ENCODE results near the gene GRM3. TPM values are rescaled to one million over a fixed set of nuclear protein-coding genes. Genes with fewer than 3 reads are reported as not detected.

The GRM3 gene
- total RNA-seq, 2 experiments from 2014 or later = not detected

- POLR2A ChIA-PET = no interaction called here
- H3K9me3 ChIP-seq (ENCODE audit: control insufficient read depth in 1 of 2, insufficient read depth in 1 of 2, low read length in 2 of 2) = no peaks in the 10 kb centered on the region
- H3K27me3 ChIP-seq (ENCODE audit: control insufficient read depth in 1 of 2, insufficient read depth in 2 of 2, low read length in 2 of 2) = no peaks in the 10 kb centered on the region
- intact Hi-C loops (cut with DNase I, micrococcal nuclease) = no loop called here
- H3K36me3 ChIP-seq (ENCODE audit: insufficient read depth, low read length) = no peaks in the 10 kb centered on the region
- no peaks in the 10 kb centered on the region for H3K4me1 ChIP-seq (ENCODE audit: insufficient read depth, low read length)
- TF ChIP-seq, protein P1, sequence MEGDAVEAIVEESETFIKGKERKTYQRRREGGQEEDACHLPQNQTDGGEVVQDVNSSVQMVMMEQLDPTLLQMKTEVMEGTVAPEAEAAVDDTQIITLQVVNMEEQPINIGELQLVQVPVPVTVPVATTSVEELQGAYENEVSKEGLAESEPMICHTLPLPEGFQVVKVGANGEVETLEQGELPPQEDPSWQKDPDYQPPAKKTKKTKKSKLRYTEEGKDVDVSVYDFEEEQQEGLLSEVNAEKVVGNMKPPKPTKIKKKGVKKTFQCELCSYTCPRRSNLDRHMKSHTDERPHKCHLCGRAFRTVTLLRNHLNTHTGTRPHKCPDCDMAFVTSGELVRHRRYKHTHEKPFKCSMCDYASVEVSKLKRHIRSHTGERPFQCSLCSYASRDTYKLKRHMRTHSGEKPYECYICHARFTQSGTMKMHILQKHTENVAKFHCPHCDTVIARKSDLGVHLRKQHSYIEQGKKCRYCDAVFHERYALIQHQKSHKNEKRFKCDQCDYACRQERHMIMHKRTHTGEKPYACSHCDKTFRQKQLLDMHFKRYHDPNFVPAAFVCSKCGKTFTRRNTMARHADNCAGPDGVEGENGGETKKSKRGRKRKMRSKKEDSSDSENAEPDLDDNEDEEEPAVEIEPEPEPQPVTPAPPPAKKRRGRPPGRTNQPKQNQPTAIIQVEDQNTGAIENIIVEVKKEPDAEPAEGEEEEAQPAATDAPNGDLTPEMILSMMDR (IDR thresholded peaks at IDR 0.05) = no peak
- no peak overlapping the region for H3K27ac Mint-ChIP-seq
- no peaks in the 10 kb centered on the region for H3K27me3 Mint-ChIP-seq
- no peaks in the 10 kb centered on the region for H3K4me1 Mint-ChIP-seq (ENCODE audit: low read depth)
- H3K27ac ChIP-seq (ENCODE audit: low read depth in 1 of 2, low read length in 2 of 2) = no peak overlapping the region
- DNase-seq (no peak), ATAC-seq (ENCODE audit: poor library complexity) (no peak)
- H3K36me3 Mint-ChIP-seq (ENCODE audit: low read depth) = no peaks in the 10 kb centered on the region
- CTCF ChIA-PET = no interaction called here
- H3K4me3 ChIP-seq (ENCODE audit: low read length) = no peak overlapping the region
- no peak overlapping the region for H3K4me3 Mint-ChIP-seq
- no peaks in the 10 kb centered on the region for H3K9me3 Mint-ChIP-seq
Observed at GRCh38 chr7:86898171-86898570, 254.5 kb downstream of the GRM3 start.

- no peak overlapping the region for H3K27ac Mint-ChIP-seq
- DNase-seq (no peak), ATAC-seq (ENCODE audit: poor library complexity) (no peak)
- H3K4me1 ChIP-seq (ENCODE audit: insufficient read depth, low read length) = no peaks in the 10 kb centered on the region
- no peaks in the 10 kb centered on the region for H3K4me1 Mint-ChIP-seq (ENCODE audit: low read depth)
- H3K36me3 ChIP-seq (ENCODE audit: insufficient read depth, low read length) = no peaks in the 10 kb centered on the region
- H3K27me3 ChIP-seq (ENCODE audit: control insufficient read depth in 1 of 2, insufficient read depth in 2 of 2, low read length in 2 of 2) = no peaks in the 10 kb centered on the region
- TF ChIP-seq, protein P1 (IDR thresholded peaks at IDR 0.05) = no peak
- POLR2A ChIA-PET = no interaction called here
- H3K4me3 Mint-ChIP-seq = no peak overlapping the region
- no peaks in the 10 kb centered on the region for H3K36me3 Mint-ChIP-seq (ENCODE audit: low read depth)
- CTCF ChIA-PET = no interaction called here
- H3K27ac ChIP-seq (ENCODE audit: low read depth in 1 of 2, low read length in 2 of 2) = no peak overlapping the region
- H3K9me3 ChIP-seq (ENCODE audit: control insufficient read depth in 1 of 2, insufficient read depth in 1 of 2, low read length in 2 of 2) = no peaks in the 10 kb centered on the region
- intact Hi-C loops (cut with DNase I, micrococcal nuclease) = no loop called here
- H3K4me3 ChIP-seq (ENCODE audit: low read length) = no peak overlapping the region
- H3K9me3 Mint-ChIP-seq = no peaks in the 10 kb centered on the region
- H3K27me3 Mint-ChIP-seq = no peaks in the 10 kb centered on the region
Observed at GRCh38 chr7:86900886-86901285, 257.2 kb downstream of the GRM3 start.

DNA sequence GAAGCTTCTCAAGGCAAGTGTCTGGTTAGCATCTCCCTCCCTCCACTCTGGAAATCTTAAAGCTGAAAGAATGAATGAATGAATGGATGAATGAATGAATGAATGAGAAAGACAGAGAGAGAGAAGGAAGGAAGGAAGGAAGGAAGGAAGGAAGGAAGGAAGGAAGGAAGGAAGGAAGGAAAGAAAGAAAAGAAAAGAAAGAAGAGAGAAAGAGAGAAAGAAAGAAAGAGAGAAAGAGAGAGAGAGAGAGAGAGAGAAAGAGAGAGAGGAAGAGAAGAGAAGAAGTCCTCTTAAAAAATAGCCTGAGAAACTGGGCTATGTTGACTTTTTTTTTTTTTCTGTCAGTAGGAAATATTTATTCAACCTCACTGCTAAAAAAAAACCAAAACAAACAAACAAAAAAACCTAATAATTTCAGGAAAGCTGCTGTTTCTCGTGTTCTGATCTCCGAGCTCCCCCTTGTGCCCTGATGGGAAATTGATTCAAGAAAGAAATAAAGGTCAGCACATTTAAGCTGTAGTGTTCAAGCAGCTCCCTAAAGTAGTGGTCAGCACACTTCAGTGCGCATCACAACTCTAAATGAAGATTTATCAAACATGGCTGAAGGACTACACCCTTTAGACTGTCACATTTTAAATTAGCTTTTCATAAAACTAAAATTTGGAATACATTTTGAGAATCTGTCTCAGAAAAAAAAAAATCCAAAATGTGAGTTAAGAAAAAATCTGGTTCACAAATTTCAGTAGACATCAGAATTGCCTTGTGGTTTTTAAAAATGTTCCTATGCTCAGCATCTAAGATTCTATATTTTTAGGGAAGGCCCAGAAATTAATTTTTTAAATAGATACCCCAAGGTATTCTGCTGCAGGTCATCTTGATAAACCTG lies 261.5 kb downstream of the GRM3 start:
- H3K4me1 ChIP-seq (ENCODE audit: insufficient read depth, low read length) = no peaks in the 10 kb centered on the region
- H3K4me3 Mint-ChIP-seq = no peak overlapping the region
- TF ChIP-seq, protein P1 (IDR thresholded peaks at IDR 0.05) = no peak
- peak in 1 of 14 experiments; percentile 1 for DNase-seq
- intact Hi-C loops (cut with DNase I, micrococcal nuclease) = no loop called here
- no peak for ATAC-seq (ENCODE audit: poor library complexity)
- no peaks in the 10 kb centered on the region for H3K27me3 ChIP-seq (ENCODE audit: control insufficient read depth in 1 of 2, insufficient read depth in 2 of 2, low read length in 2 of 2)
- H3K36me3 ChIP-seq (ENCODE audit: insufficient read depth, low read length) = no peaks in the 10 kb centered on the region
- H3K4me3 ChIP-seq (ENCODE audit: low read length) = no peak overlapping the region
- H3K27ac Mint-ChIP-seq = no peak overlapping the region
- ChIA-PET POLR2A (no interaction called here), CTCF (interaction anchor here (0.5 kb wide), 1 partner anchor 275 kb away, joined by 3 read pairs; no protein-coding TSS in a partner anchor)
- no peak overlapping the region for H3K27ac ChIP-seq (ENCODE audit: low read depth in 1 of 2, low read length in 2 of 2)
- H3K36me3 Mint-ChIP-seq (ENCODE audit: low read depth) = no peaks in the 10 kb centered on the region
- no peaks in the 10 kb centered on the region for H3K4me1 Mint-ChIP-seq (ENCODE audit: low read depth)
- H3K9me3 Mint-ChIP-seq = no peaks in the 10 kb centered on the region
- H3K9me3 ChIP-seq (ENCODE audit: control insufficient read depth in 1 of 2, insufficient read depth in 1 of 2, low read length in 2 of 2) = no peaks in the 10 kb centered on the region
- H3K27me3 Mint-ChIP-seq = no peaks in the 10 kb centered on the region

Measured in CD4-positive, alpha-beta T cell (primary cell).